ENCODE results near the gene CPA5. TPM values are rescaled to one million over a fixed set of nuclear protein-coding genes. Genes with fewer than 3 reads are reported as not detected.

CPA5 gene
- polyA plus RNA-seq, 1 experiment: 0.15 TPM

GRCh38 chr7:130367088-130367755 is 22.6 kb downstream of the CPA5 start:
- Histone ChIP-seq H3K27me3 (ENCODE audit: control insufficient read depth, insufficient read depth, low read length) (no peaks in the 10 kb centered on the region), H3K4me3 (ENCODE audit: low read depth, low read length) (no peak overlapping the region), H3K36me3 (ENCODE audit: control insufficient read depth, insufficient read depth, low read length) (no peaks in the 10 kb centered on the region)
- CTCF ChIA-PET: interaction anchor here (0.9 kb wide), 2 partner anchors 14 to 47 kb away, joined by 3 read pairs; no protein-coding TSS in a partner anchor
- no peak for TF ChIP-seq CTCF (IDR thresholded peaks at IDR 0.05; ENCODE audit: insufficient read depth, low read depth, low read length)
- POLR2A ChIA-PET: no interaction called here
- no peak for DNase-seq (ENCODE audit: low read depth)

DNA sequence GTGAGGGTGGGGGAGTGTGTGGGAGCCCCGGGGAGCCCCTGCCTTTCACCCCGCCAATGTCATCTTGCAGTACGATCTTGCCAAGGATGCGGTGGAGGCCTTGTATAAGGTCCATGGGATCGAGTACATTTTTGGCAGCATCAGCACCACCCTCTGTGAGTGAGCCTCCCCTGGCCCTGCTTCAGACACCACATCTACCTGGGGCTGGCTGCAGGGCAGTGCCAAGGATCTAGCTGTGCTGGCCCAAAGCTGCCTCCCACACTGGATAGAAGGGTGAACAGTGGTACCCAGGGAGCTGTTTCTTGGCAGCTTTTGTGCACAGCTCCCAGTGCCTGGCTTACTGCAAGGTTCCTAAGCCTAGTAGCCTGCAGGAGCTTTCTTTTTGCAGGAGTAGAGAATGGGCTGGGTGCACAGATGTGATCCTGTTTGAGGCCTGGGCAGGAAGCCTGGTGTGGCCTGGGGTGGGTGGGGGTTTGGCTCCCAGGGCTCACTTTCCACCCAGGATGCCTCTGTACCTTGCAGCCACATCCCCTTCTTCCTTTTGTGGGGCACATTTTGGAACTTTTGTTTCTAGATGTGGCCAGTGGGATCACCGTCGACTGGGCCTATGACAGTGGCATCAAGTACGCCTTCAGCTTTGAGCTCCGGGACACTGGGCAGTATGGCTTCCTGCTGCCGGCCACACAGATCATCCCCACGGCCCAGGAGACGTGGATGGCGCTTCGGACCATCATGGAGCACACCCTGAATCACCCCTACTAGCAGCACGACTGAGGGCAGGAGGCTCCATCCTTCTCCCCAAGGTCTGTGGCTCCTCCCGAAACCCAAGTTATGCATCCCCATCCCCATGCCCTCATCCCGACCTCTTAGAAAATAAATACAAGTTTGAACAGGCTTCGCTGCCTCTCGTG is 23.5 kb downstream of the CPA5 start:
- no peaks in the 10 kb centered on the region for H3K27me3 ChIP-seq (ENCODE audit: control insufficient read depth, insufficient read depth, low read length)
- no peaks in the 10 kb centered on the region for H3K36me3 ChIP-seq (ENCODE audit: control insufficient read depth, insufficient read depth, low read length)
- CTCF ChIA-PET: interaction anchor here (0.6 to 0.9 kb wide), 2 partner anchors 11 to 15 kb away, joined by 3 to 4 read pairs; no protein-coding TSS in a partner anchor
- H3K4me3 ChIP-seq (ENCODE audit: low read depth, low read length): no peak overlapping the region
- no peak for TF ChIP-seq CTCF (IDR thresholded peaks at IDR 0.05; ENCODE audit: insufficient read depth, low read depth, low read length)
- POLR2A ChIA-PET: no interaction called here
- no peak for DNase-seq (ENCODE audit: low read depth)

- H3K36me3 ChIP-seq (ENCODE audit: control insufficient read depth, insufficient read depth, low read length): no peaks in the 10 kb centered on the region
- DNase-seq (ENCODE audit: low read depth): no peak
- ChIA-PET CTCF (no interaction called here), POLR2A (no interaction called here)
- H3K4me3 ChIP-seq (ENCODE audit: low read depth, low read length): no peak overlapping the region
- no peak for TF ChIP-seq CTCF (IDR thresholded peaks at IDR 0.05; ENCODE audit: insufficient read depth, low read depth, low read length)
- H3K27me3 ChIP-seq (ENCODE audit: control insufficient read depth, insufficient read depth, low read length): no peaks in the 10 kb centered on the region
Observed at GRCh38 chr7:130369110-130369711, 24.6 kb downstream of the CPA5 start.

DNA sequence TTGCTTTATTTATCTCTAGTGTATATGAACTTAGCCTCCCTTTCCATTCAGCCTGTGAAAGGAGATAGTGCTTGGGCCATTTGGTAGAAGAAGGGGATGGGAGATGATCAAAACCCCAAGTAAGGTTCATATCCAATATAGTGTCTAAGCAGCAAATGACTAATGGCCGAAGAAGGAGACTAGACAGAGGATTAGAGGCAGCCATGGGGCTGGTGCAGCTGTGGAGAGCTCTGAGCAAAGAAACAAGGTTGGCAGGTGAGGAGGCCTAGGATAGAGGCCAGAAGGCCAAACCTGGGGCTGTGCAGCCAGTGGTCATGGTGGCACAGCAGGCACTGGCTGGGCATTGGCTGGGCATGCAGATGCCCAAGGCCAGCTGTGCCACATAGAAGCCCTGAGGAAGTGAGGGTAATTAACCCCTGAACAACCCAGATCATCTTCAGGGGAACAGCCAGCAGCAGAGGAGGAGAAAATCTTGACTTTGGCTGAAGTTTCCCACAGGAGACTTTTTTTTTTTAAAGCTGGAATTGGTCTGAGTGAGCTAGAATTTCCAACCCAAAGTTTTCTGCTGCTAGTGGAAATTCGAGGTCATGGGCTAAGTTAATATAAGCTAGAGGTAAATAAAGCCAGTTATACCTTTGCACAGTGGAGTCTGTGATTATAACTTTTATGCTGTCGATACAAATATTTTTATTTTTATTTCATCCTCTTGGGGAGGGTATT is 25.4 kb downstream of the CPA5 start:
- H3K4me3 ChIP-seq (ENCODE audit: low read depth, low read length): no peak overlapping the region
- DNase-seq (ENCODE audit: low read depth): no peak
- CTCF ChIA-PET: interaction anchor here (0.6 kb wide), 1 partner anchor 898 kb away, joined by 3 read pairs; no protein-coding TSS in a partner anchor
- no peak for TF ChIP-seq CTCF (IDR thresholded peaks at IDR 0.05; ENCODE audit: insufficient read depth, low read depth, low read length)
- no peaks in the 10 kb centered on the region for H3K27me3 ChIP-seq (ENCODE audit: control insufficient read depth, insufficient read depth, low read length)
- POLR2A ChIA-PET: no interaction called here
- H3K36me3 ChIP-seq (ENCODE audit: control insufficient read depth, insufficient read depth, low read length): no peaks in the 10 kb centered on the region

Data from BJ (cell line).